H1 (cell line): ENCODE data around the gene RNF157. TPM values are rescaled to one million over a fixed set of nuclear protein-coding genes. Genes with fewer than 3 reads are reported as not detected.
A peak's percentile ranks its signal among the peaks of the same experiment; 100 is the strongest.

Experiments
- CTCF ChIA-PET: fragments of 300-600 bp; sonication (Branson Sonifier 250); formaldehyde crosslinking; loops from one replicate; lab custom pipeline; 2021; ENCODE audit not compliant: partially characterized antibody; lab: Charles Lee
- POLR2A ChIA-PET: fragments of 300-600 bp; sonication (Branson Sonifier 250); formaldehyde crosslinking; loops from one replicate; lab custom pipeline; 2021; ENCODE audit warnings: inconsistent platforms; ENCODE audit not compliant: partially characterized antibody; lab: Charles Lee
- DNase-seq, 2 experiments: peaks; one replicate each; pipeline versions ENCODE4 v3.0.0 to v3.0.0-alpha.2; 2010 to 2022; ENCODE audit warnings: low spot score in 2 of 2, low read depth in 1 of 2, mixed read lengths in 1 of 2
- FAIRE-seq: peaks from 2 replicates; lab custom pipeline; 2011; peaks lifted over from hg19 to GRCh38; lab: Jason Lieb, UNC
- H2AFZ ChIP-seq: 2 replicates; pipeline ENCODE4 v1.8.1; 2012; ENCODE audit warnings: low read length, inconsistent platforms
- H2AK5ac ChIP-seq: 2 replicates; pipeline ENCODE4 v1.6.1; 2013; ENCODE audit warnings: low read depth, low read length
- H2BK120ac ChIP-seq: replicated peaks from 2 replicates; pipeline ENCODE3; 2013; ENCODE audit warnings: low read depth, low read length, inconsistent platforms
- H2BK12ac ChIP-seq: 2 replicates; pipeline ENCODE4 v1.6.1; 2013; ENCODE audit warnings: low read depth, low read length
- H2BK15ac ChIP-seq: 2 replicates; pipeline ENCODE4 v1.6.1; 2013; ENCODE audit warnings: low read length
- H2BK20ac ChIP-seq: 2 replicates; pipeline ENCODE4 v1.6.1; 2013; ENCODE audit warnings: low read length
- H2BK5ac ChIP-seq: 2 replicates; pipeline ENCODE4 v1.6.1; 2013; ENCODE audit warnings: low read depth, low read length
- H3K14ac ChIP-seq: 2 replicates; pipeline ENCODE4 v1.6.1; 2013; ENCODE audit warnings: inconsistent platforms; ENCODE audit not compliant: insufficient read length
- H3K18ac ChIP-seq: 2 replicates; pipeline ENCODE4 v1.6.1; 2013; ENCODE audit warnings: low read length; ENCODE audit errors: extremely low read depth
- H3K23ac ChIP-seq: 2 replicates; pipeline ENCODE4 v1.6.1; 2013; ENCODE audit warnings: inconsistent platforms; ENCODE audit not compliant: insufficient read length
- H3K23me2 ChIP-seq: 2 replicates; pipeline ENCODE4 v1.6.1; 2013; ENCODE audit warnings: low read depth, low read length
- H3K27ac ChIP-seq: 2 replicates; pipeline ENCODE4 v1.6.1; 2011; ENCODE audit warnings: low read depth, low read length, inconsistent platforms
- H3K27me3 ChIP-seq, 4 experiments: replicated peaks in 1 of 4; 1 replicate in 1 of 4; 2 replicates in 3 of 4; pipeline versions ENCODE4 v1.6.1 to v1.8.1; 2011 to 2013; ENCODE audit warnings: low read length in 3 of 4, mild to moderate bottlenecking in 3 of 4, inconsistent platforms in 2 of 4, mixed read lengths in 2 of 4, moderate library complexity in 1 of 4; ENCODE audit not compliant: control insufficient read depth in 3 of 4, insufficient read depth in 3 of 4; ENCODE audit errors: extremely low read depth in 1 of 4
- H3K36me3 ChIP-seq, 4 experiments: 2 replicates each; pipeline versions ENCODE4 v1.6.1 to v1.8.1; 2011 to 2013; ENCODE audit warnings: mild to moderate bottlenecking in 4 of 4, low read length in 3 of 4, moderate library complexity in 2 of 4, control low read depth in 1 of 4, inconsistent platforms in 1 of 4; ENCODE audit not compliant: insufficient read depth in 4 of 4, control insufficient read depth in 2 of 4
- H3K4ac ChIP-seq: replicated peaks from 2 replicates; pipeline ENCODE3; 2013; ENCODE audit warnings: low read length, low read depth, mixed read lengths, inconsistent platforms; ENCODE audit not compliant: insufficient read length
- H3K4me1 ChIP-seq, 4 experiments: replicated peaks in 1 of 4; 1 replicate in 1 of 4; 2 replicates in 3 of 4; pipeline versions ENCODE4 v1.6.1 to v1.8.1; 2011 to 2013; ENCODE audit warnings: low read length in 3 of 4, inconsistent platforms in 2 of 4, mixed read lengths in 1 of 4; ENCODE audit not compliant: insufficient read depth in 4 of 4, control insufficient read depth in 3 of 4
- H3K4me2 ChIP-seq, 2 experiments: 2 replicates each; pipeline versions ENCODE4 v1.6.1 to v1.8.1; 2011 to 2013; ENCODE audit warnings: low read depth in 2 of 2, low read length in 2 of 2, control low read depth in 1 of 2, inconsistent platforms in 1 of 2, mild to moderate bottlenecking in 1 of 2; ENCODE audit not compliant: insufficient read depth in 1 of 2
- H3K4me3 ChIP-seq, 4 experiments: fragments of 200-600, 300-600 bp in 1 of 4; sonication (generic), shearing (Covaris generic), sonication (Bioruptor Twin) in 1 of 4; 2 replicates each; pipeline versions ENCODE4 v1.5.1 to v1.8.1; 2011 to 2016; ENCODE audit warnings: low read length in 4 of 4, low read depth in 3 of 4, control low read depth in 2 of 4, inconsistent platforms in 2 of 4, mild to moderate bottlenecking in 2 of 4, mixed read lengths in 1 of 4, moderate library complexity in 1 of 4; ENCODE audit not compliant: insufficient read depth in 2 of 4; ENCODE audit errors: extremely low read depth in 1 of 4
- H3K56ac ChIP-seq: replicated peaks from 2 replicates; pipeline ENCODE3; 2013; ENCODE audit warnings: low read depth, mild to moderate bottlenecking, mixed read lengths, low read length, inconsistent platforms; ENCODE audit not compliant: insufficient read length
- H3K79me1 ChIP-seq: 2 replicates; pipeline ENCODE4 v1.6.1; 2013; ENCODE audit warnings: low read depth, low read length, control low read depth
- H3K79me2 ChIP-seq, 2 experiments: 2 replicates each; pipeline versions ENCODE4 v1.6.1 to v1.8.1; 2012 to 2013; ENCODE audit warnings: low read length in 2 of 2, mild to moderate bottlenecking in 2 of 2, inconsistent platforms in 1 of 2; ENCODE audit not compliant: insufficient read depth in 2 of 2, control insufficient read depth in 1 of 2
- H3K9ac ChIP-seq, 4 experiments: replicated peaks in 1 of 4; 1 replicate in 1 of 4; 2 replicates in 3 of 4; pipeline versions ENCODE4 v1.6.1 to v1.8.1; 2011 to 2013; ENCODE audit warnings: low read depth in 3 of 4, low read length in 3 of 4, control low read depth in 2 of 4, mild to moderate bottlenecking in 2 of 4, moderate library complexity in 2 of 4, inconsistent platforms in 1 of 4; ENCODE audit errors: extremely low read depth in 1 of 4
- H3K9me3 ChIP-seq, 2 experiments: 2 replicates each; pipeline versions ENCODE4 v1.6.1 to v1.8.1; 2012 to 2013; ENCODE audit warnings: mild to moderate bottlenecking in 2 of 2, moderate library complexity in 2 of 2, control low read depth in 1 of 2, inconsistent platforms in 1 of 2, low read depth in 1 of 2, low read length in 1 of 2, mixed read lengths in 1 of 2; ENCODE audit not compliant: insufficient read depth in 2 of 2
- H4K20me1 ChIP-seq, 2 experiments: replicated peaks in 1 of 2; 2 replicates each; pipeline versions ENCODE3 to v1.8.1; 2011 to 2013; ENCODE audit warnings: inconsistent platforms in 2 of 2, low read length in 2 of 2, mild to moderate bottlenecking in 1 of 2; ENCODE audit not compliant: insufficient read depth in 2 of 2, control insufficient read depth in 1 of 2
- H4K5ac ChIP-seq: 2 replicates; pipeline ENCODE4 v1.6.1; 2013; ENCODE audit warnings: low read length, low read depth, mixed read lengths, inconsistent platforms; ENCODE audit not compliant: insufficient read length
- H4K8ac ChIP-seq: 2 replicates; pipeline ENCODE4 v1.8.0; 2013; ENCODE audit warnings: mild to moderate bottlenecking, moderate library complexity, low read length, inconsistent platforms; ENCODE audit not compliant: insufficient read depth; ENCODE audit errors: extremely low read depth
- H4K91ac ChIP-seq: replicated peaks from 2 replicates; pipeline ENCODE3; 2013; ENCODE audit warnings: low read length, mixed read lengths, inconsistent platforms; ENCODE audit not compliant: insufficient read length
- CTBP2 ChIP-seq: IDR thresholded peaks from 2 replicates; pipeline ENCODE4 v1.7.0; 2011; ENCODE audit warnings: borderline replicate concordance, mild to moderate bottlenecking, moderate library complexity, mixed read lengths, low read length; ENCODE audit not compliant: insufficient read depth, insufficient read length
- RFX5 ChIP-seq: IDR thresholded peaks from 2 replicates; pipeline ENCODE4 v1.6.1; 2011; ENCODE audit warnings: low read depth, low read length, improper control_type of control experiment, borderline replicate concordance
- SRF ChIP-seq: IDR thresholded peaks from 2 replicates; pipeline ENCODE4 v1.6.1; 2011; ENCODE audit warnings: mild to moderate bottlenecking, low read depth, low read length, moderate library complexity
- TCF12 ChIP-seq: IDR thresholded peaks from 2 replicates; pipeline ENCODE4 v1.6.1; 2011; ENCODE audit warnings: low read depth, mild to moderate bottlenecking, low read length
- TEAD4 ChIP-seq: IDR thresholded peaks from 2 replicates; pipeline ENCODE4 v1.6.1; 2012; ENCODE audit warnings: low read depth, low read length, inconsistent platforms, mixed read lengths
- YY1 ChIP-seq: IDR thresholded peaks from 2 replicates; pipeline ENCODE4 v1.6.1; 2011; ENCODE audit warnings: low read depth, mild to moderate bottlenecking, low read length
- WGBS, 2 experiments: shearing (Covaris generic) in 1 of 2; methylation state at CpG; one replicate each; pipeline versions ENCODE4 v1.1.6 to v1.1.7; 2013 to 2015; ENCODE audit warnings: low lambda C conversion rate in 2 of 2, mixed read lengths in 2 of 2, inconsistent platforms in 1 of 2, low coverage in 1 of 2, missing lambda C conversion rate in 1 of 2; ENCODE audit not compliant: insufficient replicate concordance in 2 of 2, insufficient coverage in 1 of 2, insufficient read length in 1 of 2; ENCODE audit errors: extremely low coverage in 1 of 2, missing lambda C conversion rate in 1 of 2; 5-methylcytosine and 5-hydroxymethylcytosine counted together
- polyA plus RNA-seq, 7 experiments: library from polyadenylated mRNA; depleted of rRNA in 3 of 7; stranded (reverse) in 5 of 7; unstranded in 2 of 7; fragments of >200 nt in 5 of 7; fragments of 200-250 nt in 2 of 7; gene quantifications; 1 replicate in 5 of 7; 2 replicates in 1 of 7; 4 replicates in 1 of 7; pipeline versions ENCODE4 v1.2.1 to v1.2.3, GENCODE V29; 2011 to 2013; ENCODE audit warnings: missing spikeins in 2 of 7, mixed read lengths in 2 of 7
- total RNA-seq: library from RNA; stranded (reverse); fragmentation: NEBNext Ultra II Directional; extraction: Animal tissue kit (Norgen Biotek cat#: 25700); gene quantifications from 2 replicates; pipeline ENCODE4 v1.2.1, GENCODE V29; 2021

Gene RNF157
- total and polyA plus RNA-seq, 2 of the 8 experiments (the other 6 are each of a cell fraction or from before 2014, with no cell fraction given) = 13.4 to 16.7 TPM

DNA sequence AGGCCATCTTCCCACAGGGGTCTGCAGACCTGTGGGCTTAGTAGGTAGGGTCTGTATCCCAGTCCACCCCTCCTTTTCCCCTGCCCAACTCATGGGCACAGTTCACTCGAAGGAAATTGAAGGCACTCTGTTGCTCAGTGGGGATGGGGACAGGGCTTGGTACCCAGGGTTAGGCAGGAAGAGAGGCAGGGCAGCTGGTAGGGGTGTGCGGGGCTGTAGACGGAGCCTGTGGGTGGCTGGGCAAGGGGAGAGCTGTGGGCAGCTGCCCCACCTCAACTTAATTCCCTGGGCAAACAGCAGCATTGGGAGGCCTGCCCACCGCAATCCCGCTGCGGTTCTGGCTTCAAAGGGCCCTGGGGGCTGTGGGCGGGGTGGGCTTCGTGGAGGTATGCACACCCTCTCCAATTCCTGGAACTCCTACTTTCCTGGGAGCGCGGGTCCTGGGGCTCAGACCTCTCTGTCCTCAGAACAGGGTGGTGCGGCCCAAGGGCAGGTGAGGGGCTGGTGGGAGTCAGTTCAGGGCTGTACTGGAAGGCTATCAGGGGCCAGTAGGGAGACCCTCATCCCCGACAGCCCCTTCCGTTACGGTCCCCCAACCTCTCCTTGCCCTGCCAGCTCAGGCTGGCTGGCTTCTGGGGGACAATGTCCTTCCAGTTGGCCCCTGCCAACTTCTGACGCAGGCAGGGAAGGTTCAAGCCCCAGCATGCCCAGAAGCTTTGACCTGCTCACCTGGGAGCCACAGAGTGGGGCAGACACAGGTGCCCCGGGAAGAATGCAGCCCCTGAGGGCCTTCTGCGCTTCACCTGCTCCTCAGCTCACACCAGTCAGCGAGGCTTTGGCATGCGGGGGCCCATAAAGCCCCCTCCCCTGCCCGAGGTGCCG is 108.4 kb downstream of the RNF157 start:
- Histone ChIP-seq H4K8ac (no peak overlapping the region), H2BK20ac (peak overlapping the region; percentile 90; the same call in 1 of the 2 replicates), H3K18ac (peak overlapping the region; percentile 79), H2BK12ac (peak overlapping the region; percentile 95; the same call in 1 of the 2 replicates), H3K27me3 (peaks cover 0 to 23% (median 10%) of the 10 kb centered on the region in 4 experiments; a peak in 6 of 7 replicates), H3K56ac (no peak overlapping the region), H2AK5ac (peak overlapping the region; percentile 79; the same call in 1 of the 2 replicates), H4K91ac (peak overlapping the region; percentile 95), H3K23ac (no peak overlapping the region), H2BK120ac (peak overlapping the region; percentile 98), H3K9me3 (no peaks in the 10 kb centered on the region), H3K4ac (peak overlapping the region; percentile 47), H4K5ac (peak overlapping the region; percentile 51), H3K23me2 (peaks cover 11% of the 10 kb centered on the region; the same call in 1 of the 2 replicates), H3K79me2 (no peaks in the 10 kb centered on the region), H3K4me3 (peak overlapping the region in 1 of 4 experiments; percentile 47; a peak in 2 of 8 replicates), H3K36me3 (no peaks in the 10 kb centered on the region), H3K27ac (0 out of 2 replicates have a peak overlapping the region, but pooled peaks have one; percentile 52), H2BK15ac (peak overlapping the region; percentile 88; the same call in 1 of the 2 replicates), H3K14ac (peak overlapping the region; percentile 11), H3K9ac (peak overlapping the region in 2 of 4 experiments; percentile 13 to 14; a peak in 1 of 7 replicates), H2BK5ac (peak overlapping the region; percentile 96; the same call in 1 of the 2 replicates), H4K20me1 (no peaks in the 10 kb centered on the region), H2AFZ (no peak overlapping the region), H3K4me2 (peak overlapping the region; percentile 68 to 69), H3K79me1 (no peaks in the 10 kb centered on the region), H3K4me1 (peaks cover 18 to 55% (median 45%) of the 10 kb centered on the region in 4 experiments)
- ChIA-PET POLR2A (interaction anchor here (1.0 to 9.3 kb wide), 7 partner anchors 10 to 122 kb away, joined by 3 to 70 read pairs (median 3); partner anchors contain the start of gene FOXJ1), CTCF (interaction anchor here (1.0 to 41.5 kb wide), 6 partner anchors 11 to 148 kb away, joined by 3 to 778 read pairs (median 15); partner anchors contain the start of genes EXOC7 and FOXJ1)
- FAIRE-seq (no peak), DNase-seq (no peak)
- TF ChIP-seq CTBP2 = peak; percentile 61
- TF ChIP-seq TEAD4 = 0 out of 2 replicates have a peak, but pooled peaks have one; percentile 6
- TF ChIP-seq YY1 = no peak
- no peak for TF ChIP-seq SRF
- 0 out of 2 replicates have a peak, but pooled peaks have one; percentile 36 for TF ChIP-seq RFX5
- TF ChIP-seq TCF12 = 0 out of 2 replicates have a peak, but pooled peaks have one; percentile 24
- WGBS, 2 experiments = 29% methylated on average over 19 of the region's 21 CpGs; no CpG with 5 or more reads in 1 of the 2 experiments
